Measurements from ENCODE around the gene FBXW9.
A peak's percentile ranks its signal among the peaks of the same experiment; 100 is the strongest.
"Not testable (repeated sequence)": the region's sequence is repeated elsewhere in the genome, so short reads cannot be mapped to it uniquely, and the experiment has no call there.

FBXW9 gene

GRCh38 chr19:12685831-12686230, 10.6 kb downstream of the FBXW9 start:
- peaks cover 68% of the 10 kb centered on the region for H3K4me1 ChIP-seq

GRCh38 chr19:12681074-12681987, 15.1 kb downstream of the FBXW9 start, which contains the start of gene DHPS:
DHPS (minus strand) TSS chr19:12681880; CDS start chr19:12681766, 114 bp downstream.
- peak within 1 kb of the TSS; percentile 79 for H3K4me2 ChIP-seq
- peaks cover 39% of the 10 kb centered on the region for H3K36me3 ChIP-seq
- H3K4me3 ChIP-seq, result peak within 1 kb of the TSS; percentile 78
- peak within 1 kb of the TSS; percentile 99 for H3K27ac ChIP-seq
- H3K4me1 ChIP-seq, result peaks cover 43% of the 10 kb centered on the region
- H3K9ac ChIP-seq, result peak within 1 kb of the TSS; percentile 98
- H4K20me1 ChIP-seq, result peaks cover 35% of the 10 kb centered on the region
- no peaks in the 10 kb centered on the region for H3K9me3 ChIP-seq
- peak; percentile 96 for TF ChIP-seq Cebpa-rat (IDR thresholded peaks at IDR 0.05)
- H3K27me3 ChIP-seq, result no peaks in the 10 kb centered on the region

More at GRCh38 chr19:12685831-12686230, 10.6 kb downstream of the FBXW9 start:
- no peak for TF ChIP-seq Cebpa-rat (IDR thresholded peaks at IDR 0.05)
- H3K4me2 ChIP-seq, result peak overlapping the region; percentile 98
- no peaks in the 10 kb centered on the region for H3K36me3 ChIP-seq
- no peaks in the 10 kb centered on the region for H3K9me3 ChIP-seq
- no peak overlapping the region for H3K4me3 ChIP-seq
- no peaks in the 10 kb centered on the region for H3K27me3 ChIP-seq
- H4K20me1 ChIP-seq, result peaks cover 4% of the 10 kb centered on the region
- H3K9ac ChIP-seq, result peak overlapping the region; percentile 24; the same call in 1 of the 2 replicates
- H3K27ac ChIP-seq, result peak overlapping the region; percentile 88

DNA sequence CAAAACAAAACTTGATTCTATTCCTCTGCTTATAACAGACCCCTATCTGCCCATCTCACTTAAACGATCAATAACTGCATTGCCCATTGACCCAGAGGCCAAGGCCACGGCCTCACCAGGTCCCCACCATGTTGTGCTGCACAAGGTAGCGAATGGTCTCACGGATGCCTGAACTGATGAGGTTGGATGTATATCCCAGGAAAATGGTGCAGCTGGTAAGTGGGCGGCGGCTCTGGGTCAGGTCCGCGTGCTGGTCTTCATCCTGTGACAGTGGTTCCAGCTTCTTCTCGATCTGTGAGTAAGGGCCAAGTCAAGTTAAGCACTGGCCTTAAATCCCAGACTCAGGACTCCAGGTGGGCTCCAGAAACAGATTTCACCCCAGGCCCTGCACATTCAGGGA, 16.4 kb downstream of the FBXW9 start:
- H3K4me1 ChIP-seq, result peaks cover 34% of the 10 kb centered on the region
- peaks cover 52% of the 10 kb centered on the region for H3K36me3 ChIP-seq
- peak overlapping the region; percentile 78 for H3K4me3 ChIP-seq
- H3K9me3 ChIP-seq, result no peaks in the 10 kb centered on the region
- H3K9ac ChIP-seq, result peak overlapping the region; percentile 46; the same call in 1 of the 2 replicates
- no peak for TF ChIP-seq Cebpa-rat (IDR thresholded peaks at IDR 0.05)
- H4K20me1 ChIP-seq, result peaks cover 48% of the 10 kb centered on the region
- no peak overlapping the region for H3K27ac ChIP-seq
- peak overlapping the region; percentile 79 for H3K4me2 ChIP-seq
- H3K27me3 ChIP-seq, result no peaks in the 10 kb centered on the region

DNA sequence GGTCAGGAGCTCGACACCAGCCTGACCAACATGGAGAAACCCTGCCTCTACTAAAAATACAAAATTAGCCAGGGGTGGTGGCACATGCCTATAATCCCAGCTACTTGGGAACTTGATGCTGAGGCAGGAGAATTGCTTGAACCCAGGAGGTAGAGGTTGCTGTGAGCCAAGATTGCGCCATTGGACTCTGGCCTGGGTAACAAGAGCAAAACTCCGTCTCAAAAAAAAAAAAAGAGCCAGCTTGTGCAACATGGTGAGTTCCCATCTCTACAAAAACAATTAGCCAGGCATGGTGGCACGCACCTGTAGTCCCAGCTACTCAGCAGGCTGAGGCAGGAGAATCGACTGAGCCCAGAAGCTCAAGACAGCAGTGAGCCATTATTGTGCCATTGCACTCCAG, 18.4 kb downstream of the FBXW9 start:
- not testable (repeated sequence) for H3K4me3 ChIP-seq, H3K4me2 ChIP-seq, H3K27me3 ChIP-seq, H3K27ac ChIP-seq, H3K9ac ChIP-seq, H3K9me3 ChIP-seq
- H4K20me1 ChIP-seq, result peaks cover 65% of the 10 kb centered on the region
- peaks cover 72% of the 10 kb centered on the region for H3K36me3 ChIP-seq
- peaks cover 28% of the 10 kb centered on the region for H3K4me1 ChIP-seq

GRCh38 chr19:12676928-12677327, 19.5 kb downstream of the FBXW9 start:
- Histone ChIP-seq H3K4me2 (no peak overlapping the region), H3K27ac (no peak overlapping the region), H4K20me1 (peaks cover 74% of the 10 kb centered on the region), H3K9me3 (no peaks in the 10 kb centered on the region), H3K4me1 (peaks cover 20% of the 10 kb centered on the region), H3K9ac (no peak overlapping the region), H3K4me3 (no peak overlapping the region), H3K27me3 (no peaks in the 10 kb centered on the region), H3K36me3 (peaks cover 81% of the 10 kb centered on the region)
- TF ChIP-seq Cebpa-rat (IDR thresholded peaks at IDR 0.05), result no peak

GRCh38 chr19:12676384-12676792, 20.0 kb downstream of the FBXW9 start:
- no peak overlapping the region for H3K27ac ChIP-seq
- TF ChIP-seq Cebpa-rat (IDR thresholded peaks at IDR 0.05), result no peak
- no peaks in the 10 kb centered on the region for H3K9me3 ChIP-seq
- H3K4me3 ChIP-seq, result no peak overlapping the region
- H4K20me1 ChIP-seq, result peaks cover 74% of the 10 kb centered on the region
- peaks cover 20% of the 10 kb centered on the region for H3K4me1 ChIP-seq
- no peak overlapping the region for H3K4me2 ChIP-seq
- peaks cover 85% of the 10 kb centered on the region for H3K36me3 ChIP-seq
- H3K9ac ChIP-seq, result 0 out of 2 replicates have a peak overlapping the region, but pooled peaks have one; percentile 24
- H3K27me3 ChIP-seq, result no peaks in the 10 kb centered on the region

DNA sequence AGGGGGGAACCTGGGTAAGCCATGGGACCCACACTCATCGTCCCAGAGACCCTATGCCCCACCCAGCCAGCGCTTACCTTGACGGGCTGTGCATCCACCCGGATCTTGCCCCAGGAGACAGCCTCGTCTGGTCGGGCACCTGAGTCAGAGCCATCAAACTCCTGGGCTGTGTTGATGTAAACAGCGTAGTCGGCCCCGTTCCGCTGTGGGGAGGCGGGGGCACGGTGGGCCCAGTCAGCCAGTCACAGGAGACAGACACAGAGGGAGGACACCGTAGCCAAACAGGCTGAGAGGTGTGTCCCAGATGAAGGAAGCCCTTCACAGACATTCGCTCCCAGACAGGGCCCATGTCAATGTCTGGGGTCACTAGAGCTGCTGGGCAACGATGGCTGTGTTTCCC, 20.5 kb downstream of the FBXW9 start:
- TF ChIP-seq Cebpa-rat (IDR thresholded peaks at IDR 0.05), result no peak
- Histone ChIP-seq H3K9me3 (no peaks in the 10 kb centered on the region), H3K4me1 (peaks cover 20% of the 10 kb centered on the region), H3K27ac (no peak overlapping the region), H3K9ac (0 out of 2 replicates have a peak overlapping the region, but pooled peaks have one; percentile 24), H3K4me2 (no peak overlapping the region), H3K27me3 (no peaks in the 10 kb centered on the region), H3K4me3 (no peak overlapping the region), H4K20me1 (peaks cover 72% of the 10 kb centered on the region), H3K36me3 (peaks cover 85% of the 10 kb centered on the region)

- H3K9ac ChIP-seq, result no peak overlapping the region
- no peaks in the 10 kb centered on the region for H3K27me3 ChIP-seq
- no peak overlapping the region for H3K27ac ChIP-seq
- peaks cover 21% of the 10 kb centered on the region for H3K4me1 ChIP-seq
- peaks cover 66% of the 10 kb centered on the region for H4K20me1 ChIP-seq
- no peaks in the 10 kb centered on the region for H3K9me3 ChIP-seq
- H3K4me3 ChIP-seq, result no peak overlapping the region
- TF ChIP-seq Cebpa-rat (IDR thresholded peaks at IDR 0.05), result no peak
- H3K4me2 ChIP-seq, result no peak overlapping the region
- H3K36me3 ChIP-seq, result peaks cover 85% of the 10 kb centered on the region
Observed at GRCh38 chr19:12675399-12675798, 21.0 kb downstream of the FBXW9 start.

GRCh38 chr19:12672744-12673143, 23.7 kb downstream of the FBXW9 start:
- peaks cover 60% of the 10 kb centered on the region for H3K36me3 ChIP-seq
- no peaks in the 10 kb centered on the region for H3K9me3 ChIP-seq
- H3K4me1 ChIP-seq, result peaks cover 26% of the 10 kb centered on the region
- no peak overlapping the region for H3K4me2 ChIP-seq
- no peaks in the 10 kb centered on the region for H3K27me3 ChIP-seq
- no peak for TF ChIP-seq Cebpa-rat (IDR thresholded peaks at IDR 0.05)
- no peak overlapping the region for H3K9ac ChIP-seq
- peaks cover 60% of the 10 kb centered on the region for H4K20me1 ChIP-seq
- no peak overlapping the region for H3K4me3 ChIP-seq
- H3K27ac ChIP-seq, result no peak overlapping the region
